Muscle of back (tissue), 11 donors: Measurements from ENCODE around the gene SLFN5. TPM values are rescaled to one million over a fixed set of nuclear protein-coding genes. Genes with fewer than 3 reads are reported as not detected.
"Not testable (repeated sequence)": the region's sequence is repeated elsewhere in the genome, so short reads cannot be mapped to it uniquely, and the experiment has no call there.

Experiments
- DNase-seq, 3 donors: peaks; one replicate each; pipeline versions ENCODE4 v3.0.0 to v3.0.0-alpha.2; 2013
- polyA plus RNA-seq, 10 donors: library from polyadenylated mRNA; unstranded; fragments of 120-200 nt; gene quantifications; one replicate each; pipeline ENCODE4 v1.2.1, GENCODE V29; 2013; ENCODE audit not compliant: insufficient read length in 10 of 10

The SLFN5 gene
- polyA plus RNA-seq, 10 donors, result 4.8 to 10.0 (median 5.8) TPM

- no peak for DNase-seq
Measured at GRCh38 chr17:35240861-35241260, 2.0 kb upstream of the SLFN5 start.

GRCh38 chr17:35241520-35241919, 1.4 kb upstream of the SLFN5 start:
- no peak for DNase-seq

GRCh38 chr17:35242158-35242804, 591 bp upstream of the SLFN5 start:
- peak; percentile 26 to 71 (median 31) for DNase-seq

- DNase-seq, result peak; percentile 44 to 79 (median 45)
Measured at GRCh38 chr17:35243561-35244340, 879 bp downstream of the SLFN5 start.

- DNase-seq, result peak; percentile 27 to 86 (median 75)
Measured at GRCh38 chr17:35244341-35245195, 1.7 kb downstream of the SLFN5 start.

- peak in 1 of 3 donors; percentile 81 for DNase-seq
Measured at GRCh38 chr17:35245196-35245486, 2.3 kb downstream of the SLFN5 start.

- peak in 1 of 3 donors; percentile 36 for DNase-seq
Measured at GRCh38 chr17:35252651-35253050, 9.8 kb downstream of the SLFN5 start.

GRCh38 chr17:35254107-35254773, 11.4 kb downstream of the SLFN5 start:
- DNase-seq, result peak; percentile 64 to 83 (median 69)

GRCh38 chr17:35255316-35255715, 12.4 kb downstream of the SLFN5 start:
- no peak for DNase-seq

GRCh38 chr17:35256629-35257028, 13.8 kb downstream of the SLFN5 start:
- no peak for DNase-seq

GRCh38 chr17:35257208-35257659, 14.4 kb downstream of the SLFN5 start:
- no peak for DNase-seq

- no peak for DNase-seq
Measured at GRCh38 chr17:35259001-35259400, 16.1 kb downstream of the SLFN5 start.

- no peak for DNase-seq
Measured at GRCh38 chr17:35265071-35265470, 22.2 kb downstream of the SLFN5 start.

GRCh38 chr17:35265566-35266141, 22.8 kb downstream of the SLFN5 start:
- DNase-seq, result no peak

GRCh38 chr17:35274167-35275066, 31.5 kb downstream of the SLFN5 start:
- DNase-seq, result not testable (repeated sequence)

GRCh38 chr17:35278454-35278853, 35.6 kb downstream of the SLFN5 start:
- DNase-seq, result not testable (repeated sequence)

GRCh38 chr17:35278876-35279275, 36.0 kb downstream of the SLFN5 start:
- not testable (repeated sequence) for DNase-seq

- DNase-seq, result no peak
Measured at GRCh38 chr17:35283767-35284166, 40.9 kb downstream of the SLFN5 start.

- no peak for DNase-seq
Measured at GRCh38 chr17:35284955-35285354, 42.1 kb downstream of the SLFN5 start.

GRCh38 chr17:35286120-35286781, 43.4 kb downstream of the SLFN5 start:
- DNase-seq, result no peak
